ENCODE results near the gene SPTA1.
"Not testable (repeated sequence)": the region's sequence is repeated elsewhere in the genome, so short reads cannot be mapped to it uniquely, and the experiment has no call there.

The SPTA1 gene

DNA sequence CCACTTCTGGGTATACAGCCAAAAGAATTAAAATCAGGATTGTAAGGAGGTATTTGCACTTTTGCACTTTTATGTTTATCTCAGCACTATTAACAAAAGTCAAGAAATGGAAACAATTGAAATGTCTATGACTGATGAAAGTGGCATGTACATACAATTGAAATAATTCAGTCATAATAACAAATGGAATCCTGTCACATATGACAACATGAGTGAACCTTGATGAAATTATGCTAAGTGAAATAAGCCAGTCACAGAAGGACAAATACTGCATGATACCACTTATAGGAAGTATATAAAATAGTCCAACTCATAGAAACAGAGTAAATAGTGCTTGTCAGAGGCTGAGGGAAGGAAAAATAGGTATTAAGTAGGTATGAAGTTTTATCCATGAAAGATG, 3.4 kb upstream of the SPTA1 start:
- no peak for DNase-seq
- in situ Hi-C loops (cut with HindIII; ENCODE audit: low pct_ligation_motif_present, low pct_unique_long_range_greater_than_20kb, low sequenced_read_pairs) = no loop called here

DNA sequence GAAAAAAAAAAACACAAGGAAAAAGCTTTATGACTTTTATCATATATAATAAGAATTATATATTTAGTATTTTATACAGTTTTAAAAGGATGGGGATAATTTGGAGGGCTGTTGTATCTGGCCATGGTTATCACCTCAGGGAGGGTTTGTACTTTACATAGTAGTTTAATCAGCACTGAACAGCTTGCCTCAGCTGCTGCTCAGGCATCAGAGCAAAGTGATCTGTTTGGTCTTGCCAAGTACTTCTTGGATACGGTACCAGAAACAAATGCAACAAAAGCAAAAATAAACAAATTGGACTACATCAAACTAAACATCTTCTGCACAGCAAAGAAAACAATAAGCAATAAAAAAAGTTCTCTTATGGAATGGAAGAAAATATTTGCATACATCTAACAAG, 2.6 kb upstream of the SPTA1 start:
- in situ Hi-C loops (cut with HindIII; ENCODE audit: low pct_ligation_motif_present, low pct_unique_long_range_greater_than_20kb, low sequenced_read_pairs) = no loop called here
- DNase-seq = no peak

DNA sequence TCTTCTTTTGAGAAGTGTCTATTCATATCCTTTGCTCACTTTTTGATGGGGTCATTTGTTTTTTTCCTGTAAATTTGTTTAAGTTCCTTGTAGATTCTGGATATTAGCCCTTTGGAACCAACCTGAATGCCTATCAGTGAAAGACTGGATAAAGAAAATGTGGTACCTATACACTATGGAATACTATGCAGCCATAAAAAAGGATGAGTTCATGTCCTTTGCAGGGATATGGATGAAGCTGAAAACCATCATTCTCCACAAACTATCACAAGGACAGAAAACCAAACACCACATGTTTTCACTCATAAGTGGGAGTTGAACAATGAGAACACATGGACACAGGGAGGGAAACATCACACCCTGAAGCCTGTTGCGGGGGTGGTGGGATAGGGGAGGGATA, 1.8 kb upstream of the SPTA1 start:
- in situ Hi-C loops (cut with HindIII; ENCODE audit: low pct_ligation_motif_present, low pct_unique_long_range_greater_than_20kb, low sequenced_read_pairs); DNase-seq: not testable (repeated sequence)

DNA sequence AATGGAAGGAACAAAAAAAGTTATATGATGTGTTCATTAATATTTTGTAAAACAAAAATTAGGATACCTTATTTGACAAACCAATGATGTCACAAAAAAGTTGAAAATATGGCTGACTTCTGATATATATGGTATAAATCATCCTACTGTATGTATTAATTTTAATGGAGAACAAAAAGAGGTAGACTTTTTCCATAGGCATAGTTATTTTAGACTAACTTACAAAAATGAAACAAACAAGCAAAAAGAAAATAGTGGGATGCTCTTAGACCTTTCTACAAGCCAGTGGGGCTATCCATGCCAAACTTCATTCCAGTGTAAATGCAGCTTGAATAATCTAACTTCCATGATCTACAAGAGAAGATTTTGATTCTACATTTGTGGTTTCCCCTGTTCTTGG, 522 bp upstream of the SPTA1 start:
- no peak for DNase-seq
- in situ Hi-C loops (cut with HindIII; ENCODE audit: low pct_ligation_motif_present, low pct_unique_long_range_greater_than_20kb, low sequenced_read_pairs) = no loop called here

DNA sequence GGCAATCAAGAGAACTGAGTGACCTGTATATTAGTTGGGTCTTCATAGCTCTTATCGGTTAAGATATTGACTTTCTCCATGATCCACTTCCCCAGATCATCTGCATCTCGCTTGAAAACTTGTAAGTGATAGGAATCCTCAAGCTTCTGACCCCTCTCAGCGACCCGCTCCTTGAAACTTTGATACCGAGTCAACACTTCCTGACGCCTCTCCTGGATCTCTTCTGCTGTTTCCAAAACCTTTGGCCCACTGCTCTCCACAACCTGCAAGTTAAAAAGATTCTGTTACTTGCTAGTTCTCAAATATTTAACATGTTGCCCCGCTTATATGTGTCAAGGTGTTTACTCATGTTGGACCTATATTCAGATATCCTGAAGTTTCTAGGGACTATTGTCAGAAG, 1.4 kb downstream of the SPTA1 start:
- in situ Hi-C loops (cut with HindIII; ENCODE audit: low pct_ligation_motif_present, low pct_unique_long_range_greater_than_20kb, low sequenced_read_pairs) = no loop called here
- DNase-seq = no peak

DNA sequence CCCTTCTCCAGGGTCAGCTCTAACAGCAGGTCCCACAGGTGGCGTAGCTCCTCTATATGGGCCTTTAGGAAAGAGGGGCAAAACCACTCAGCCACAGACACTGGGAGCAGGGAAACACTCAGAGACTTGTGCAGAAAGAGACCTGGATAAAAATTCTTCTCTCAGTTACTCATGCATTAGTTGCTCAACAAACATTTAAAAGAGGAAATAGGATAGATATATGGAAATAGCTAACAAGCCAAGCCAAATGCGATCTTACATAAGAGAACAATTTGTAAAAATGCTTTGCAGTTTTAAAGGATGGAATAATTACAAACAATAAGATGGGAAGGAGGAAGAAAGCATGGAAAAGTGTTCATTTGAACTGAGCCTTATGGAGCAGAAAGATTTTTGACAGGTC, 4.9 kb downstream of the SPTA1 start:
- DNase-seq = no peak
- in situ Hi-C loops (cut with HindIII; ENCODE audit: low pct_ligation_motif_present, low pct_unique_long_range_greater_than_20kb, low sequenced_read_pairs) = no loop called here

DNA sequence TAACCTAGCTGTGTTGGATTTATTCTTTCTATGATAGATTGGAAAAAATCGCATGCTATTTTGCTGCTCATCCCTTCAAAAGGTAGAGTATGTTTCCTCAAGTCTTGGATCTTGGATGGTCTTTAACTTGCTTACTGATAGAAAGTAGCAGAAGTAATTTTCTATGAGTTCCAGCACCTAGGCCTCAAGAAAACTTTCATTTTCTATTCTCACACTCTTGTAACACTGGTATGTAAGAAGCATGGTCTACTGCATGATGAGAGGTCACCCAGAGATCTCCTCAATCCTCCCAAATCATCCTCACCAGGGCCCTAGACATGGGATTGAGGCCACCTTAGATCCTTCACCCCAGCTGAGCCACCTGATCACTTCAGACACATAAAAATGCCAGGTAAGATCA, 7.2 kb downstream of the SPTA1 start:
- in situ Hi-C loops (cut with HindIII; ENCODE audit: low pct_ligation_motif_present, low pct_unique_long_range_greater_than_20kb, low sequenced_read_pairs) = no loop called here
- DNase-seq = no peak

DNA sequence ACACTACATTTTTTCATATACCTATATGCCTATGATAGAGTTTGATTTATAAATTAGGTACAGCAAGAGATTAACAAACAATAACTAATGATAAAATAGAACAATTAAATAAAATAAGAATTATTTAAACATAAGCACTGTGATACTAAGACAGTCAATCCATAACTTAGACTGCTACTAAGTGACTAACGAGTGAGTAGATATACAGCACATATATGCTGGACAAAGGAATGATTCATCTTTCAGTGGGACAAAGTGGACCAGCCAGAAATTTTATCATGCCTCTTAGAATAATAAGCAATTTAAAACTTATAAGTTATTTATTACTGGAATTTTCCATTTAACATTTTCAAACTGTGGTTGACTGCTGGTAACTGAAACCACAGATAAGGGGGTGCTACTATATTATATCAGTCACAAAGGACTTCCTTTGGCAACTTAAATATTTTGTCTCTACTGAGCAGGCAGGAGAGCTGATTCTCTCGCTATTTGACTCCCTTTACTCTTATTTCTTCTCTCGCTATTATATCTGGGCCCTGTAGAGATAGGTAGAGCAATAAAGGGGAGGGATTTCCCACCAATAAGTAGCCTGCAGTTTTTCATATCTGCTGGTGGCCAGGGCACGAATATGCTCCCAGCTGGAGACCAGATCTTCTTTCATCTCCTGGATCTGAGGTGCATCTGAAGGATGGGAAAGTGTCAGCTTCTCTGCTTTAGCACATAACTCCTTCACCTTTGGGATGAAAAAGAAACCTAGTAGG, 10.8 kb downstream of the SPTA1 start:
- in situ Hi-C loops (cut with HindIII; ENCODE audit: low pct_ligation_motif_present, low pct_unique_long_range_greater_than_20kb, low sequenced_read_pairs) = no loop called here
- DNase-seq = no peak

DNA sequence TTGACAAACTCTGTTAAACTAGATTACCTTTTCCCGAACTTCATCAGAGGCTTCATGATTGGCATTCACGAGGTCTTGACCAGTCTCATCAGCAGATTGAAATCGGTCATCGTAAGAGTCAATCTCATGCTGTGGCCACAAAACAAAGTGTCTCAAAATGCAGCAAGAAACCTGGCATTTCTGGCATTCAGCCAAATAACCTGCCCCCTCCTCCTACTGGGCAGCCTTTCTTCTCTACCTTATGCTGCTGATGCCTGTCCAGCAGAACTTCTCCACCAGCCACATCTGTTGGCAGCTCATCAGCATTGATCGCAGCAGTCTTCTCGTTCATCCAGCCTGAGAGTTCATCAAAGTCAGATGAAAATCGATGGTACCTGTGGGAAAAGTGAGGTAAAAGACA, 12.2 kb downstream of the SPTA1 start:
- in situ Hi-C loops (cut with HindIII; ENCODE audit: low pct_ligation_motif_present, low pct_unique_long_range_greater_than_20kb, low sequenced_read_pairs) = no loop called here

DNA sequence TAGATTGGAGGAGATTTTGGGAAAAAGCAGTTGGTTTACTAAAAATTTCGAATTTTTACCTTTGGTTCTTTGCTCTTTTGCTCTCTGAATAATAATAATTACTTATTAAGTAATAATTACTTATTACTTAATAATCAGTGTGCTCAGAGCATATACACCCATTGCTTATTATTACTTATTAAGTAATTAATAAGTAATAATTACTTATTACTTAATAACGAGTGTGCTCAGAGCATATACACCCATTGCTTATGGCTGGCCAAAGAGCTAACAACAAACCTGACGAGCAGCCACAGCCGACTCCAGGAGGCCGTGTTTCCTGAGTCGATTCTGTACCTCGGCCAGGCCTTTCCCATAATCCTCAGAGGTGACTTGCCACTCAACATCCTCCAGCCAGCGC, 20.5 kb downstream of the SPTA1 start:
- no peak for DNase-seq
- in situ Hi-C loops (cut with HindIII; ENCODE audit: low pct_ligation_motif_present, low pct_unique_long_range_greater_than_20kb, low sequenced_read_pairs) = no loop called here

More for the DNA sequence above, 12.2 kb downstream of the SPTA1 start:
- no peak for DNase-seq

DNA sequence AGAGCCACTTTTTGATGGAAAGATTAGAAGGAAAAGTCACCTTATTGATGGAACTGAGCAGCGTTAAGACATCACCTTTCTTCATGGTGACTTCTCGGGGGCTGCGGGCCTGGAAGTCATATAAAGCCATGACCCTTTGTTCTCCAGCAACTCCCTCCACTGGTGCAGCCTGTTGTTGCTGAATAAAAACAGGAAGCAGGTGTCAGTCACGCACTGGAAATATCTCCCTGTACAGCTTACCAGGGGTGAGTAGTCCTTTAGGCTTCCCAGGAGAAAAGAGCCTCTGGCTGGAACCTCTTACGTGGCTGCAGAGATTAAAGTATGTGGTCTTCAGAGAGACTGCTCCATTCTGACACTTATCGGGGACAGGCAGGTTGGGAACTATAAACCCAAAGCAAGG, 31.9 kb downstream of the SPTA1 start:
- in situ Hi-C loops (cut with HindIII; ENCODE audit: low pct_ligation_motif_present, low pct_unique_long_range_greater_than_20kb, low sequenced_read_pairs) = no loop called here

DNA sequence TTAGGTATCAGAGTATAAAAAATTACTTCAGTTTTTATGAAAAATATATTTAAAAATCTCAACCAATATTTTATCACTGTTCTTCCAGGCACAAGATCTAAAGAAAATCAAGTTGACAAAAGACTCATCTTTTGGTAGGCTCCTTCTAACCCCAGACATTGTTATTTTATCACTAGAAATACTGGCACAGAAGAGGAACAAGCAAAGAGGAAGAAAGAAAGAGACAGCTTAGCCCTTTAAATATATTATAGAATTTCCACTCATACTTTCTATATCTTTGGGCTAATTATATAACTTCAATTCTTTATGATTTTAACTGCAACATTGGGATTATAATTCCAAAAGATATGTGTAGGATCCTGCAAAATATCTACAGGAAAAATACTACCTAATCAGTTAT, 32.4 kb downstream of the SPTA1 start:
- DNase-seq = no peak
- in situ Hi-C loops (cut with HindIII; ENCODE audit: low pct_ligation_motif_present, low pct_unique_long_range_greater_than_20kb, low sequenced_read_pairs) = no loop called here

More for the DNA sequence above, 31.9 kb downstream of the SPTA1 start:
- no peak for DNase-seq

DNA sequence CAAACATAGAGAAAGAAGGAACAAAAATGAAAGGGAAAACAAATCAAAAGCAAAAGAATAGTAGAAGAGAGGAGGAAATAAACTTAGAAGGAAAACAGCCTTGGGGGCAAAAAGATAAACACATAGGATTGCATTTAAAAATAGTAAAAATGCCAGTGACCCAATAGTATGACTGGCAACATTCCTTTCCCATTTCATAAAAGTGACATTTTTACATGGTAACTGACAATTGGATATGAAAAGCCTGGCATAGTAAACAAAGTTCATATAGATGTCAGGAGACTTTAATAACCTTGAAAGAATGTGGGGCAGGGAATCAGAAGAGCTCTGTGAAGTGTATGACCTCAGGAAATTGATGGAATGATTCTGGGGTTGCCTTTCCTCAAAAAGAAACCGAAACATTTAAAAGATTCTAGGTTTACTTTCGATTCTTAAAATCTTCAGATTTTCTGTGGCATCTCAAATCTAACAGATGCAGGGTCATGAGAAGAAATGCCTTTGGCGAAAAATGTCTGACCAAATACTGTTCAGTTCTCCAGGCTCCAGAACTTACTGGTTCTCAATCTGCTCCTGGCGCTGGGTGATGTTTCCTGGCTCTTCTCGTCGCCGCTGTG, 33.7 kb downstream of the SPTA1 start:
- no peak for DNase-seq
- in situ Hi-C loops (cut with HindIII; ENCODE audit: low pct_ligation_motif_present, low pct_unique_long_range_greater_than_20kb, low sequenced_read_pairs) = no loop called here

DNA sequence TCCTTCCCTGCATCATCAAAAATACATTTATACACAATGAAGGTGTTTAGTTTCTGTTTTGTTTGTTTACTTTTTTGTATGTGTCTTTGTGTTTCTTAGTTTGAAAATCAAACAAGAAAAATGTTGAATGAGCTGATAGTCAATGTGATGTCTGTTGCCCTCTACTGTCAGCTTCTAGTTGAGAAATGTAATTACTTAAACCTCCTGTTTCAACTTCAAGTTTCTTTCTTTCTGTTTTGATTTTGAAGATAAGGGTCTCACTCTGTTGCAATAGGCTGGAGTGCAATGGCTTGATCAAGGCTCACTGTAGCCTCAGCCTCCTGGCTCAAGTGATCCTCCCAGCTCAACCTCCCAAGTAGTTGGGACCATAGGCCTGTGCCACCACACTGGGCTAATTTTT, 37.5 kb downstream of the SPTA1 start:
- in situ Hi-C loops (cut with HindIII; ENCODE audit: low pct_ligation_motif_present, low pct_unique_long_range_greater_than_20kb, low sequenced_read_pairs) = no loop called here
- DNase-seq = no peak

DNA sequence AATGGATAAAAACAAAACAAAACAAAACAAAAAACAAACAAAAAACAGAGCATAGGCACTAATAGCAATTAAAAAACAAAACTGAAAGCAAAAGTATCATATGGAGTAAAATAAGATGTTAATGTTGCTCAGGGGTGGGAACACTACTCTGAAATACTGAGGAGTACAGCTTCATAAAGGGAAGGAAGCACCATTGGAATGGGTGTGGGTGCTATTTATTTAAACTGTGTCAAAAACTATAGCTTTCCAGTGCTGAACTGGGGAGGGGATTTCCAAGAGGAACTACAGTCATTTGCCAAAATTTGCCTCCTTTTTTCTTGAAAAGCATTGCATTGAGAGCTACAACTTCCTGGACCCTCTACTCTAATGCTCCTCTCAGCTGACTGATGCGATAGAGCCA, 40.0 kb downstream of the SPTA1 start:
- no peak for DNase-seq
- in situ Hi-C loops (cut with HindIII; ENCODE audit: low pct_ligation_motif_present, low pct_unique_long_range_greater_than_20kb, low sequenced_read_pairs) = no loop called here

DNA sequence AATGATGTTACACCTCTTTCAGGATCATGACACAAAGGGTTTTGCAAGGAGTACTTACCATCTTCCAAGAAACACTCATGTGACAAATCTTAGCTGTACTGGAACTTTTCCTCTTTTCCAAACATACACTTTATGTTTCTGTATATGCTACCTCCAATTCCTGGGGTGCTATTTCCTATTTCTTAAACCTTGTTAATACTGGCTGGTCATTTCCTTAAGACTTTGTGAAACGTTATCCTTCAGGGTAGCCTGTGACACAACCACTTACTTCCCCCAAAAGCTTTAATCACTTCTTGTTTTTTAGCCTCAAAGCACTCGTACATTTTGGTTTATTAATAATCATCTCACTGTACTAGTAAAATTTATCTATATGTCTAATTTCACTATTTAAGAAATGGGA, 42.1 kb downstream of the SPTA1 start:
- in situ Hi-C loops (cut with HindIII; ENCODE audit: low pct_ligation_motif_present, low pct_unique_long_range_greater_than_20kb, low sequenced_read_pairs) = no loop called here
- DNase-seq = no peak

DNA sequence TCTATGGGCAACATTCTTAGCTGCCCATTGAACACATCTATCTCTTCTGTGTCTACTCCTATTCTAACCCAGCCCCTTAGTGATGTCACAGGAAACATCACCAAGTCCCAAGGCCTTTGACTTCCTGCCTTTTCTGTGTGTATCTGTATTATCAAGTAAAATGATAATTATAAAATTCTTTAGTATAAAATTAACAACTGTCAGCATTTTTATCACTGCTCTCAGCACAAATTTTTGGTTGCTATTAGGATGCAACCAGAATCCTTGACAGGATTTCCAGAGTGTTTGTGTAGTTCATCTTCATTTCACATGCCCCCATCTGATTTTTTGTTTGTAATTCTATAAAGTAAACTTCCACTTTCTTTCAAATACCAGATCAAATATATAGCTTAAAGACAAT, 47.6 kb downstream of the SPTA1 start:
- no peak for DNase-seq
- in situ Hi-C loops (cut with HindIII; ENCODE audit: low pct_ligation_motif_present, low pct_unique_long_range_greater_than_20kb, low sequenced_read_pairs) = no loop called here

DNA sequence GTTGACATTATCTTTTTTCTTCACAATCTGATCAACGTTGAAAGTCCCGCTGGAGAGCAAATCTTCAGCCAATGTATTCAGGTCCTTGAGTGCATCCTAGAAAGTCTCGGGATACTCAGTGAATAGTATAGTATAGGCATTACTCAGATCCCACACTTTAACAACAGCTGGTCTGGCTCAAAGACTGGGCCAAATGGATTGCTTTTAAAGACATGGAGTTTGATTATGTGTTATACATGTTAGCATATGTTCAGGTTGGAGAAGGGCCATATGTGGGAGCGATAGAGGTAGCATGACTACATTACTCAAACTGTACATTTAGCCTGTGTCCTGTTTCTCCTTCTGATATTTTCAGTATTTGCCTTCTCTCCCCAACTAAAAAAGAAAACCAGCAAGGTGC, 48.4 kb downstream of the SPTA1 start:
- DNase-seq = no peak
- in situ Hi-C loops (cut with HindIII; ENCODE audit: low pct_ligation_motif_present, low pct_unique_long_range_greater_than_20kb, low sequenced_read_pairs) = no loop called here

DNA sequence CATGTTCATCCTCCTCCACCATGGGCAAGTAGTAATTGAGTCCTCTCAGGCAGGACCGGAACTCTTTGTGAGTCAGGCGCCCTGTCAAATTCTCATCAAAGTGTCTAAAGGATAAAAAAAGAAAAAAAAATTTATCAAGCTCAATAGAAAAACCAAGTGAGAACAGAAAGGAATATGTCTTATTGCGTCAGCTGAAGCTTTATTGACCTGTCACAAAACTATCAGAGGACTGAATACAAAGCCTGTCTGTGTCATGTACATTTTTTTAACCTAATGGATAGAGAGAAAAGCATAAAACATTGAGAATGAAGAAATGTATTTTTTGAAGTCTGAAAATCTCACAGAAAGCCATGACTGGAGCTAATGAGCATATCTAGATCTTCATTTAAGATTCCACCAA, 72.8 kb downstream of the SPTA1 start:
- in situ Hi-C loops (cut with HindIII; ENCODE audit: low pct_ligation_motif_present, low pct_unique_long_range_greater_than_20kb, low sequenced_read_pairs) = no loop called here
- DNase-seq = no peak

DNA sequence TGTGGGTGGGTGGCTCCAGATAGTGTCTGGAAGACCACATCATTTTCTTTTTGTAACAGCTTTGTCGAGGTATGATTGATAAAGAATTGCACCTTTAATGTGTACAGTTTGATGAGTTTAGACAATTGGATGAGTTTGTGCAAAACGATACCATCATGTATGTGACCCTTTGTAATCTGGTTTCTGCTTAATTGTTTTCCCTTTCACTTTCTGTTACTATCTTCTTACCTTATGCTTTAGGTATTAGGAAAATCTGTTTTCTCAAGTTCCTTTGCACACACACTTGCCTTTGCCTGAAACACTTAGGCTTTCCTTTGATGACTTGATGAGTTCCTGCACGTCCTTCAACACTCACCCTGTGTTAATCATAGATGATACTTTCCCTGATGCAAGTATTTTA, 74.6 kb downstream of the SPTA1 start:
- no peak for DNase-seq
- in situ Hi-C loops (cut with HindIII; ENCODE audit: low pct_ligation_motif_present, low pct_unique_long_range_greater_than_20kb, low sequenced_read_pairs) = no loop called here

Measured in ACHN (cell line).